GM18868 (cell line): ENCODE data around the gene KLK2.

Experiments
- ATAC-seq: cut with Tn5 transposase; IDR thresholded peaks from one replicate; pipeline ENCODE4 v1.9.1; 2021; ENCODE audit warnings: mild to moderate bottlenecking, moderate library complexity; ENCODE audit not compliant: unreplicated experiment

The KLK2 gene

DNA sequence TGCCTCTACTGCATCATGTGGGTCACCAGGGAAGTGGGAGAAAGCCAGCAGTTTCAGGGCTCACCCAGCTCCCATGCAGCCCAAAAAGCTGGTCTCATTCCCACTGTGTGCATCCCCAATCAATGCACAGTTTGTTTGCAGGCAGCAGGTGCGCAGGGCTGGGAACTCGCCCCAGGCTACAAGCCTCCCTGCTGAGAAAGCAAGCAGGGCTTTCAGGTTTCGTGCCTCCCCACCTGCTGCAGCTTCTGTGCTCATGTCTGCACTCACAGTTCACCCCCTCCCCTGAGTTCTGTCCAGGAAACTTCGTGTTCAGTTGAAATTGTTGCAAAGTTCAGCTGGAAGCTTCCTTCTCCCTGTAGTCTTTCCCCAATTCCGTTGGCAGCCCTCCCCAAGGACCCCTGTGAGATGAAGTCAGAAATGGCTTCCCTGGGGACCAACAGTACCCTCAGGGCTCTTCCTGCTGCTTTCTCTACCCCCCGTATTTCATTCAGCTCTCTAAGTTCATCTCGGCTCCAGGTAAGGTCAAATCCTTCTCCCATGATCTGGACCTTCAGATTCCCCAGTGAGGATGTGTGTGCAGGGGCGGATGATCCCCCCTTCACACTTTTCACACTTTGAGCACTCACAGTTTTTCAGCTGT is 28.8 kb upstream of the KLK2 start:
- ATAC-seq, result no peak

DNA sequence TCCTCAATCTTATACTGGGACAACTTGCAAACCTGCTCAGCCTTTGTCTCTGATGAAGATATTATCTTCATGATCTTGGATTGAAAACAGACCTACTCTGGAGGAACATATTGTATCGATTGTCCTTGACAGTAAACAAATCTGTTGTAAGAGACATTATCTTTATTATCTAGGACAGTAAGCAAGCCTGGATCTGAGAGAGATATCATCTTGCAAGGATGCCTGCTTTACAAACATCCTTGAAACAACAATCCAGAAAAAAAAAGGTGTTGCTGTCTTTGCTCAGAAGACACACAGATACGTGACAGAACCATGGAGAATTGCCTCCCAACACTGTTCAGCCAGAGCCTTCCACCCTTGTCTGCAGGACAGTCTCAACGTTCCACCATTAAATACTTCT is 22.5 kb upstream of the KLK2 start:
- ATAC-seq, result no peak

DNA sequence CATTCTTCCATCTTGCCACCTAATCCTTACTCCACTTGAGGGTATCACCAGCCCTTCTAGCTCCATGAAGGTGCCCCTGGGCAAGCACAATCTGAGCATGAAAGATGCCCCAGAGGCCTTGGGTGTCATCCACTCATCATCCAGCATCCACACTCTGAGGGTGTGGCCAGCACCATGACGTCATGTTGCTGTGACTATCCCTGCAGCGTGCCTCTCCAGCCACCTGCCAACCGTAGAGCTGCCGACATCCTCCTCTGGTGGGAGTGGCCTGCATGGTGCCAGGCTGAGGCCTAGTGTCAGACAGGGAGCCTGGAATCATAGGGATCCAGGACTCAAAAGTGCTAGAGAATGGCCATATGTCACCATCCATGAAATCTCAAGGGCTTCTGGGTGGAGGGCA is 21.6 kb upstream of the KLK2 start:
- ATAC-seq, result no peak

DNA sequence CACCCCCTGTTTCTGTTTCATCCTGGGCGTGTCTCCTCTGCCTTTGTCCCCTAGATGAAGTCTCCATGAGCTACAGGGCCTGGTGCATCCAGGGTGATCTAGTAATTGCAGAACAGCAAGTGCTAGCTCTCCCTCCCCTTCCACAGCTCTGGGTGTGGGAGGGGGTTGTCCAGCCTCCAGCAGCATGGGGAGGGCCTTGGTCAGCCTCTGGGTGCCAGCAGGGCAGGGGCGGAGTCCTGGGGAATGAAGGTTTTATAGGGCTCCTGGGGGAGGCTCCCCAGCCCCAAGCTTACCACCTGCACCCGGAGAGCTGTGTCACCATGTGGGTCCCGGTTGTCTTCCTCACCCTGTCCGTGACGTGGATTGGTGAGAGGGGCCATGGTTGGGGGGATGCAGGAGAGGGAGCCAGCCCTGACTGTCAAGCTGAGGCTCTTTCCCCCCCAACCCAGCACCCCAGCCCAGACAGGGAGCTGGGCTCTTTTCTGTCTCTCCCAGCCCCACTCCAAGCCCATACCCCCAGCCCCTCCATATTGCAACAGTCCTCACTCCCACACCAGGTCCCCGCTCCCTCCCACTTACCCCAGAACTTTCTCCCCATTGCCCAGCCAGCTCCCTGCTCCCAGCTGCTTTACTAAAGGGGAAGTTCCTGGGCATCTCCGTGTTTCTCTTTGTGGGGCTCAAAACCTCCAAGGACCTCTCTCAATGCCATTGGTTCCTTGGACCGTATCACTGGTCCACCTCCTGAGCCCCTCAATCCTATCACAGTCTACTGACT is 18.4 kb upstream of the KLK2 start, which contains the start of gene KLK3:
Gene KLK3 (plus strand): TSS at position 280 of the 775 bp plus-strand sequence. CDS start 41 bp downstream, at position 321.
- ATAC-seq, result no peak

DNA sequence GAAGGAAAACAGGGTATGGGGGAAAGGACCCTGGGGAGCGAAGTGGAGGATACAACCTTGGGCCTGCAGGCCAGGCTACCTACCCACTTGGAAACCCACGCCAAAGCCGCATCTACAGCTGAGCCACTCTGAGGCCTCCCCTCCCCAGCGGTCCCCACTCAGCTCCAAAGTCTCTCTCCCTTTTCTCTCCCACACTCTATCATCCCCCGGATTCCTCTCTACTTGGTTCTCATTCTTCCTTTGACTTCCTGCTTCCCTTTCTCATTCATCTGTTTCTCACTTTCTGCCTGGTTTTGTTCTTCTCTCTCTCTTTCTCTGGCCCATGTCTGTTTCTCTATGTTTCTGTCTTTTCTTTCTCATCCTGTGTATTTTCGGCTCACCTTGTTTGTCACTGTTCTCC is 15.9 kb upstream of the KLK2 start:
- ATAC-seq, result no peak

DNA sequence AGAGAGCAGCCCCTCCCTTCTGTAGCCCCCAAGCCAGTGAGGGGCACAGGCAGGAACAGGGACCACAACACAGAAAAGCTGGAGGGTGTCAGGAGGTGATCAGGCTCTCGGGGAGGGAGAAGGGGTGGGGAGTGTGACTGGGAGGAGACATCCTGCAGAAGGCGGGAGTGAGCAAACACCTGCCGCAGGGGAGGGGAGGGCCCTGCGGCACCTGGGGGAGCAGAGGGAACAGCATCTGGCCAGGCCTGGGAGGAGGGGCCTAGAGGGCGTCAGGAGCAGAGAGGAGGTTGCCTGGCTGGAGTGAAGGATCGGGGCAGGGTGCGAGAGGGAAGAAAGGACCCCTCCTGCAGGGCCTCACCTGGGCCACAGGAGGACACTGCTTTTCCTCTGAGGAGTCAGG is 14.4 kb upstream of the KLK2 start:
- ATAC-seq, result no peak

DNA sequence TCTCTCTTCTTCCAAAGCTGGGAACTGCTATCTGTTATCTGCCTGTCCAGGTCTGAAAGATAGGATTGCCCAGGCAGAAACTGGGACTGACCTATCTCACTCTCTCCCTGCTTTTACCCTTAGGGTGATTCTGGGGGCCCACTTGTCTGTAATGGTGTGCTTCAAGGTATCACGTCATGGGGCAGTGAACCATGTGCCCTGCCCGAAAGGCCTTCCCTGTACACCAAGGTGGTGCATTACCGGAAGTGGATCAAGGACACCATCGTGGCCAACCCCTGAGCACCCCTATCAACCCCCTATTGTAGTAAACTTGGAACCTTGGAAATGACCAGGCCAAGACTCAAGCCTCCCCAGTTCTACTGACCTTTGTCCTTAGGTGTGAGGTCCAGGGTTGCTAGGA is 13.4 kb upstream of the KLK2 start:
- ATAC-seq, result no peak

DNA sequence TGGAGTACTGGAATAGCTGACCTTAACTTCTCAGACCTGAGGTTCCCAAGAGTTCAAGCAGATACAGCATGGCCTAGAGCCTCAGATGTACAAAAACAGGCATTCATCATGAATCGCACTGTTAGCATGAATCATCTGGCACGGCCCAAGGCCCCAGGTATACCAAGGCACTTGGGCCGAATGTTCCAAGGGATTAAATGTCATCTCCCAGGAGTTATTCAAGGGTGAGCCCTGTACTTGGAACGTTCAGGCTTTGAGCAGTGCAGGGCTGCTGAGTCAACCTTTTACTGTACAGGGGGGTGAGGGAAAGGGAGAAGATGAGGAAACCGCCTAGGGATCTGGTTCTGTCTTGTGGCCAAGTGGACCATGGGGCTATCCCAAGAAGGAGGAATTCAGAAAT is 12.2 kb upstream of the KLK2 start:
- ATAC-seq, result no peak

DNA sequence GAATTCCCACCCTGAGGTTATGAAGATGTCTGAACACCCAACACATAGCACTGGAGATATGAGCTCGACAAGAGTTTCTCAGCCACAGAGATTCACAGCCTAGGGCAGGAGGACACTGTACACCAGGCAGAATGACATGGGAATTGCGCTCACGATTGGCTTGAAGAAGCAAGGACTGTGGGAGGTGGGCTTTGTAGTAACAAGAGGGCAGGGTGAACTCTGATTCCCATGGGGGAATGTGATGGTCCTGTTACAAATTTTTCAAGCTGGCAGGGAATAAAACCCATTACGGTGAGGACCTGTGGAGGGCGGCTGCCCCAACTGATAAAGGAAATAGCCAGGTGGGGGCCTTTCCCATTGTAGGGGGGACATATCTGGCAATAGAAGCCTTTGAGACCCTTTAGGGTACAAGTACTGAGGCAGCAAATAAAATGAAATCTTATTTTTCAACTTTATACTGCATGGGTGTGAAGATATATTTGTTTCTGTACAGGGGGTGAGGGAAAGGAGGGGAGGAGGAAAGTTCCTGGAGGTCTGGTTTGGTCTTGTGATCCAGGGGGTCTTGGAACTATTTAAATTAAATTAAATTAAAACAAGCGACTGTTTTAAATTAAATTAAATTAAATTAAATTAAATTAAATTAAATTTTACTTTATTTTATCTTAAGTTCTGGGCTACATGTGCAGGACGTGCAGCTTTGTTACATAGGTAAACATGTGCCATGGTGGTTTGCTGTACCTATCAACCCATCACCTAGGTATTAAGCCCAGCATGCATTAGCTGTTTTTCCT is 11.5 kb upstream of the KLK2 start:
- ATAC-seq, result no peak

DNA sequence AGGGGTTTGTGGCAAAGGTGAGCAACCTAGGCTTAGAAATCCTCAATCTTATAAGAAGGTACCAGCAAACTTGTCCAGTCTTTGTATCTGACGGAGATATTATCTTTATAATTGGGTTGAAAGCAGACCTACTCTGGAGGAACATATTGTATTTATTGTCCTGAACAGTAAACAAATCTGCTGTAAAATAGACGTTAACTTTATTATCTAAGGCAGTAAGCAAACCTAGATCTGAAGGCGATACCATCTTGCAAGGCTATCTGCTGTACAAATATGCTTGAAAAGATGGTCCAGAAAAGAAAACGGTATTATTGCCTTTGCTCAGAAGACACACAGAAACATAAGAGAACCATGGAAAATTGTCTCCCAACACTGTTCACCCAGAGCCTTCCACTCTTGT is 3.8 kb upstream of the KLK2 start:
- ATAC-seq, result no peak

DNA sequence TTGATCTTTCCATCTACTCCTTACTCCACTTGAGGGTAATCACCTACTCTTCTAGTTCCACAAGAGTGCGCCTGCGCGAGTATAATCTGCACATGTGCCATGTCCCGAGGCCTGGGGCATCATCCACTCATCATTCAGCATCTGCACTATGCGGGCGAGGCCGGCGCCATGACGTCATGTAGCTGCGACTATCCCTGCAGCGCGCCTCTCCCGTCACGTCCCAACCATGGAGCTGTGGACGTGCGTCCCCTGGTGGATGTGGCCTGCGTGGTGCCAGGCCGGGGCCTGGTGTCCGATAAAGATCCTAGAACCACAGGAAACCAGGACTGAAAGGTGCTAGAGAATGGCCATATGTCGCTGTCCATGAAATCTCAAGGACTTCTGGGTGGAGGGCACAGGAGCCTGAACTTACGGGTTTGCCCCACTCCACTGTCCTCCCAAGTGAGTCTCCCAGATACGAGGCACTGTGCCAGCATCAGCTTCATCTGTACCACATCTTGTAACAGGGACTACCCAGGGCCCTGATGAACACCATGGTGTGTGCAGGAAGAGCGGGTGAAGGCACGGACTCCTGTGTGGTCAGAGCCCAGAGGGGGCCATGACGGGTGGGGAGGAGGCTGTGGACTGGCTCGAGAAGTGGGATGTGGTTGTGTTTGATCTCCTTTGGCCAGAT is 2.7 kb upstream of the KLK2 start:
- no peak for ATAC-seq

DNA sequence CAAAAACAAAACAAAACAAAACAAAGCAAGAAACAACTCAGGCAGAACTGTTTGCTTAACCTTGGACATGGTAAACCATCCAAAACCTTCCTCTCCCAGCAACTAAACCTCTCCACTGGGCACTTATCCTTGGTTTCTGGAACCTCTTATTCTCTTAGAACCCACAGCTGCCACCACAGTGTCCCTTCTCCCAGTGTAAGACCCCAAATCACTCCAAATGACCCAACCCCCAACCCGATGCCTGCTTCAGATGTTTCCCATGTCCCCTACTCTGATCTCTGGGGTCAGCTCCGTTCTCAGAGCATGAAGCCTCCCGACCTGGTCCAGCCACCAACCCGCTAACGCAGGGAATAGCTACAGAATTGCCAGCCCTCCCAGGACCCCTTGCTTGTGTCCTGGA is 972 bp downstream of the KLK2 start:
- no peak for ATAC-seq

DNA sequence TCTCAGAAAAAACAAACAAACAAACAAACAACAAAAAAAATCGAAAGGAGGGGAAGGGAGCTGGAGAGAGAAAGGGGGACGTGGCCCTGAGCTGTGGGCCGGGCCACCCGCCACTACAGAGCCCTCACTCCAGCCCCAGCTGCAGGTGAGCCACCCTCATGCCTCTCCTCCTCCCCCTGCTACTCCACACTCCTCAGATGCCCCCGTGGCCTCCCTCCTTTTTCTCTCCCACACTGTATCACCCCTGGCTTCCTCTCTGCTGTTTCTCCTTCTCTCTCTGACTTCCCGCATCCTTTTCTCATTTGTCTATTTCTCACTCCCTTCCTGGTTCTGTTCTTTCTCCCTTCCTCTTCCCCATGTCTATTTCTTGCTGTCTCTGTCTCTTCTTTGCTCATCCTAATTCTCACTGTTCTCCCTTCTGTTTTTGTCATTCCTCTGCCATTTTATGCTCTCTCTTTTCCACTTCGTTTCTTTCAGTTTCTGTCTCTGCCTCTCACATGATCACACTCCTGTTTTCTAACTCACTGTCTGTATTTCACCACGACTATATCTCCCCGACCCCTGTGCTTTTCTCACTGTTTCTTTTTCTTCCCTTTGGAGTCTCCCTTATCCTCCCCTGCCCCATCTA is 2.7 kb downstream of the KLK2 start:
- no peak for ATAC-seq

DNA sequence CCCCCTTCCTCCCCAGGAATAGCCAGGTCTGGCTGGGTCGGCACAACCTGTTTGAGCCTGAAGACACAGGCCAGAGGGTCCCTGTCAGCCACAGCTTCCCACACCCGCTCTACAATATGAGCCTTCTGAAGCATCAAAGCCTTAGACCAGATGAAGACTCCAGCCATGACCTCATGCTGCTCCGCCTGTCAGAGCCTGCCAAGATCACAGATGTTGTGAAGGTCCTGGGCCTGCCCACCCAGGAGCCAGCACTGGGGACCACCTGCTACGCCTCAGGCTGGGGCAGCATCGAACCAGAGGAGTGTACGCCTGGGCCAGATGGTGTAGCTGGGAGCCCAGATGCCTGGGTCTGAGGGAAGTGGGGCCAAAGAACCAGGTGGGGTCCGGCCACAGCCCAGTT is 3.2 kb downstream of the KLK2 start:
- no peak for ATAC-seq

DNA sequence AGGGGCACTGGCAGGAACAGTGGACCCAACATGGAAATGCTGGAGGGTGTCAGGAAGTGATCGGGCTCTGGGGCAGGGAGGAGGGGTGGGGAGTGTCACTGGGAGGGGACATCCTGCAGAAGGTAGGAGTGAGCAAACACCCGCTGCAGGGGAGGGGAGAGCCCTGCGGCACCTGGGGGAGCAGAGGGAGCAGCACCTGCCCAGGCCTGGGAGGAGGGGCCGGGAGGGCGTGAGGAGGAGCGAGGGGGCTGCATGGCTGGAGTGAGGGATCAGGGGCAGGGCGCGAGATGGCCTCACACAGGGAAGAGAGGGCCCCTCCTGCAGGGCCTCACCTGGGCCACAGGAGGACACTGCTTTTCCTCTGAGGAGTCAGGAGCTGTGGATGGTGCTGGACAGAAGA is 4.1 kb downstream of the KLK2 start:
- no peak for ATAC-seq

DNA sequence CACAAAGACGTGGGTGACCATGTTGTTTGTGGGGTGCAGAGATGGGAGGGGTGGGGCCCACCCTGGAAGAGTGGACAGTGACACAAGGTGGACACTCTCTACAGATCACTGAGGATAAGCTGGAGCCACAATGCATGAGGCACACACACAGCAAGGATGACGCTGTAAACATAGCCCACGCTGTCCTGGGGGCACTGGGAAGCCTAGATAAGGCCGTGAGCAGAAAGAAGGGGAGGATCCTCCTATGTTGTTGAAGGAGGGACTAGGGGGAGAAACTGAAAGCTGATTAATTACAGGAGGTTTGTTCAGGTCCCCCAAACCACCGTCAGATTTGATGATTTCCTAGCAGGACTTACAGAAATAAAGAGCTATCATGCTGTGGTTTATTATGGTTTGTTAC is 5.6 kb downstream of the KLK2 start:
- ATAC-seq, result no peak

DNA sequence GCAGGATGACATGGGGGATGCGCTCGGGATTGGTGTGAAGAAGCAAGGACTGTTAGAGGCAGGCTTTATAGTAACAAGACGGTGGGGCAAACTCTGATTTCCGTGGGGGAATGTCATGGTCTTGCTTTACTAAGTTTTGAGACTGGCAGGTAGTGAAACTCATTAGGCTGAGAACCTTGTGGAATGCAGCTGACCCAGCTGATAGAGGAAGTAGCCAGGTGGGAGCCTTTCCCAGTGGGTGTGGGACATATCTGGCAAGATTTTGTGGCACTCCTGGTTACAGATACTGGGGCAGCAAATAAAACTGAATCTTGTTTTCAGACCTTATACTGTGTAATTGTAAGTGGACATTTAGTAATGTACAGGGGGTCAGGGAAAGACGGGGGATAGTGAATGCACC is 7.0 kb downstream of the KLK2 start:
- ATAC-seq, result no peak

DNA sequence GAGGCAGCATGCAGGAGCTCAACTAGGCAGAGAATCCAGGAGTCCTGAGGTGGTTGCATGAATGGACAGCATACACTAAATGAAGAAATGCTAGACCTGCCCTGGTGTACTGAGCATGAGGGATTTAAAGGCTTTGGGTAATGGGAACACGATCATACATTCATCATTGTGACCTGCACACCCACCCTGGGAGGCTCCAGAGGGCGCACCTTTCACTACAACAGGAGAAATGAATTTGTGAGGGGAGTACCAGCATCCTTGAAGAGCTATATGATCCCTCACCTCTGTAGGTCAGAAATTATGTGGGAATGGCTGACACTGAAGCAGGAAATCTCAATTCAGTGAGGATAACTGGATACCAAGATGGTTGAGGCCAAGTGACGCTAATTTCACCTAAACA is 8.9 kb downstream of the KLK2 start:
- ATAC-seq, result no peak

DNA sequence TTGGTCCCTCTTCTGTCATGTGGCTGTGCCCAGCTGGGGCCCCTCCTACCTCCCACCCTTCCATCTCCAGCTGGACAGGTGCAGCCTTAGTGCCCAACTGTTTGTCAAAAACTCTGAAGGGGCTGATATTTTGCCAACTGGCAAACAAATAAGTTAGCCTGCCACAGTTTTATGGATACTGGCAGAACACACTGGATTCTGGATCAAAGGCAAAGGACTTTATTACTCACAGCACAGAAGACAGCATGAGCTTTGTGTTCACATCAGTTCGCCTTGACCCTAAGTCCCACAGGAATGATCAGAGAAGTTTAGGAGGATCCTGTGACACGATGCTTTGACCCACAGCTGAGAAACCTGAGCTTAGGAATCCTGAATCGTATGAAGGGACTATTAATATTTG is 16.4 kb downstream of the KLK2 start:
- no peak for ATAC-seq

DNA sequence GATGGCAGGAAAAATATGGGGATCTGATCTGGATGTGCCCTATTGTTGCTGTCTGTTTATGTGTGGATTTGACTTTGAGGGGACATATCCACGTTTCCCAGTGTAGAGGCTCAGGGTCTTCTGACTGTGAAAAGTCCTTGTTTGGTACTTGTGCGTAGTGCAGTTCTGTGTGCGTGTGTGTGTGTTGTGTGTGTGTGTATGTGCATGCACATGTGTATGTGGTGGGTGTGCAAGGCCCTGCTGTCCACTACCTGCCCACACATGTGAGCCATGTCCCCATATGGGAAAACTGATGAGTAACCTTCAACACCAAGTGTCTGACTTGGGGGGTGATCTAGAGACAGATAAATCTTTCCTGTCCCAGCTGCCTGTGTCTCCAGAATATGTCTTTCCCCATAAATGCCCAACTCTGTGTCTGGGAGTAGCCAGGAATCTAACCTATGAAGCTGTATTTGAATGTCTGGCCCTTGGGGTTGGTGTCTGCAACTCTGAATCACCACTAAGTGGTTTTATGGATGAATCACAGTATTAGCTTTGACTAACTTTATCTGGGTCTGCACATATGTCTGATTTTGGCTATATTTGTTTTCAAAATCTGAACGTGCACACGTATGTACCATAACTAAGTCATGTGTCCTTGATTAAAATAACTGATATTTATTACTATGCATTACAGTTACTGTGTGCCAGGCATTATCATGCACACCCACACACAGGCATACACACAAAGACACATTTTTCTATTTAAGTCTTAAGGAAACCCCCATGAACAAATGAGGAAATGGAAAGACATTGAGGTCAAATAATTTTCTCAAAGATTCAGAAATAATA is 17.4 kb downstream of the KLK2 start:
- ATAC-seq, result no peak
